OCI-LY3 (cell line): ENCODE data around the gene STAT3.

ENCODE experiments used
- EZH2phosphoT487 ChIP-seq: fragments of 200-600 bp; shearing (Covaris generic); IDR thresholded peaks from 2 replicates; pipeline ENCODE4 v1.6.1; 2018; ENCODE audit warnings: antibody characterized with exemption, mixed run types, low read depth
- TF ChIP-seq, protein P1 (sequence below): fragments of 200-600, 300-600 bp; sonication (generic); IDR thresholded peaks from 2 replicates; pipeline ENCODE4 v1.5.1; 2014; ENCODE audit warnings: antibody characterized with exemption, low read length, low read depth

DNA sequence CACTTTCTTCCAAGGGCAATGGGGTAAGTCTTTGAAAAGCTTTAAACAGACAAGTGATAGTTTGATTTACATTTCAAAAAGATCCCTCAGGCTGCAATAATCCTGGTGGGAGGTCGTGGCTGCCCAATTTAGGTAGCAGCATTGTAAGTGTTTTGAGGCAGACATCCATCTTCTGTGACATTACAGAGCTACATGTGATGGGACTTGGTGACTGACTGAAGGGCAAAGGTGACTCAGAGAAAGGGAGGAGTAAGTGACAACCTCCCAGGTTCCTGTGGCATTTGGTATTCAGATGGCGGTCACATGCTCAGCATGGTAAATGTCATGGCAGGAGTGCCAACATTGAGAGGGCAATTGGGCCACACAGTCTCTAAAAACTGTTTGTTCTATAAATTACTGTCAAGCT, 26.5 kb downstream of the STAT3 start:
- TF ChIP-seq, protein P1, sequence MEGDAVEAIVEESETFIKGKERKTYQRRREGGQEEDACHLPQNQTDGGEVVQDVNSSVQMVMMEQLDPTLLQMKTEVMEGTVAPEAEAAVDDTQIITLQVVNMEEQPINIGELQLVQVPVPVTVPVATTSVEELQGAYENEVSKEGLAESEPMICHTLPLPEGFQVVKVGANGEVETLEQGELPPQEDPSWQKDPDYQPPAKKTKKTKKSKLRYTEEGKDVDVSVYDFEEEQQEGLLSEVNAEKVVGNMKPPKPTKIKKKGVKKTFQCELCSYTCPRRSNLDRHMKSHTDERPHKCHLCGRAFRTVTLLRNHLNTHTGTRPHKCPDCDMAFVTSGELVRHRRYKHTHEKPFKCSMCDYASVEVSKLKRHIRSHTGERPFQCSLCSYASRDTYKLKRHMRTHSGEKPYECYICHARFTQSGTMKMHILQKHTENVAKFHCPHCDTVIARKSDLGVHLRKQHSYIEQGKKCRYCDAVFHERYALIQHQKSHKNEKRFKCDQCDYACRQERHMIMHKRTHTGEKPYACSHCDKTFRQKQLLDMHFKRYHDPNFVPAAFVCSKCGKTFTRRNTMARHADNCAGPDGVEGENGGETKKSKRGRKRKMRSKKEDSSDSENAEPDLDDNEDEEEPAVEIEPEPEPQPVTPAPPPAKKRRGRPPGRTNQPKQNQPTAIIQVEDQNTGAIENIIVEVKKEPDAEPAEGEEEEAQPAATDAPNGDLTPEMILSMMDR: no peak
- no peak for TF ChIP-seq EZH2phosphoT487
